Stimulated activated CD8-positive, alpha-beta memory T cell treated with anti-CD3 and anti-CD28 coated beads, Interleukin-4, amount 100 ng/mL, for 1 hour (primary cell): ENCODE measurements around the gene IL2RG.

Source experiments
- DNase-seq, 2 donors: peaks; one replicate each; pipeline ENCODE4 v3.0.0-alpha.2; 2020; ENCODE audit warnings: low read depth in 2 of 2, low spot score in 1 of 2

IL2RG gene

GRCh38 chrX:71109051-71109450 lies 2.3 kb downstream of the IL2RG start:
- DNase-seq = no peak

DNA sequence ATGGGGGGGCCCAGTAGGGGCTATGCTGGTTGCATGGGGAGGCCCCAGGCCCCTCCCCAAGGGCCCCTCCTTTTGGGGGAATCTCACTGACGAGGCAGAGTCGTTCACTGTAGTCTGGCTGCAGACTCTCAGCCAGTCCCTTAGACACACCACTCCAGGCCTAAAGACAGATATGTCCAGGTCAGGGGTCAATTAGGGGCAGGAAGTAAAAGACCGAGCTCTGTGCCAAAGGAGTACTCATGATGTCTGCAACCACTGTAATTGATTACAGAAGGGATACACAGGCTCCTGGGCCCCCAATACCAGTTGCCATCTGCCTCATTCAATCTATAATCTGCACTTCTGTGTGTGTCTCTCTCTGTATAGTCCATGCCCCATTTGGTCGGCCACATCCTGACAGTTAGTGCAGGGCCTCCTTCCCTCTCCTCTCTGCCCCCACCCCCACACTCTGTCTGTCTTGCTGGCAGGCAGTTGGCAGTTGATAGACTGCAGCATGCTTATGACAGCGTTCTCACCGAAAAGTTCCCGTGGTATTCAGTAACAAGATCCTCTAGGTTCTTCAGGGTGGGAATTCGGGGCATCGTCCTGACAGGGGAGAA lies 3.5 kb downstream of the IL2RG start:
- DNase-seq = no peak

GRCh38 chrX:71107245-71107644 lies 4.1 kb downstream of the IL2RG start:
- no peak for DNase-seq

GRCh38 chrX:71106427-71106826 lies 5.0 kb downstream of the IL2RG start, which contains the start of gene CXorf65:
Gene CXorf65, minus strand, starts transcription at chrX:71106740. Its CDS starts 184 bp downstream, at chrX:71106556.
- no peak for DNase-seq

DNA sequence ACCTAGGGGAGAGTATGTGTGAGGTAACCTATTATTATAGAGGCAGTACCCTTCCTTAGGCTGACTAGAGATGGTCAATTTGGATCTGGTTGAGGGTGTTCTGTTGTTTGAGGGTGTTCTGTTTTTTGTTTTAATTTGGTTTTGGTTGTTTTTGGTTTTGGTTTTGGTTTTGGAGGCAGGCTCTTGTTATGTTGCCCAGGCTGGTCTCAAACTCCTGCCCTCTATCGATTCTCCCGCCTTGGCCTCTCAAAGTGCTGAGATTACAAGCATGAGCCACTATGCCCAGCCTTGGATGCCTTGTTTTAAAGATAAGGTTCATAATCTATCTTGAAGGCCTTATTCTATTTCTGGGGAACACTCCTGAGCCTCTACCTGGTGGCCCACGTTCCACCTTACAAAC lies 5.7 kb downstream of the IL2RG start:
- no peak for DNase-seq

GRCh38 chrX:71103110-71103983 lies 8.0 kb downstream of the IL2RG start:
- no peak for DNase-seq

- no peak for DNase-seq
Observed at GRCh38 chrX:71102292-71102691, 9.1 kb downstream of the IL2RG start.

DNA sequence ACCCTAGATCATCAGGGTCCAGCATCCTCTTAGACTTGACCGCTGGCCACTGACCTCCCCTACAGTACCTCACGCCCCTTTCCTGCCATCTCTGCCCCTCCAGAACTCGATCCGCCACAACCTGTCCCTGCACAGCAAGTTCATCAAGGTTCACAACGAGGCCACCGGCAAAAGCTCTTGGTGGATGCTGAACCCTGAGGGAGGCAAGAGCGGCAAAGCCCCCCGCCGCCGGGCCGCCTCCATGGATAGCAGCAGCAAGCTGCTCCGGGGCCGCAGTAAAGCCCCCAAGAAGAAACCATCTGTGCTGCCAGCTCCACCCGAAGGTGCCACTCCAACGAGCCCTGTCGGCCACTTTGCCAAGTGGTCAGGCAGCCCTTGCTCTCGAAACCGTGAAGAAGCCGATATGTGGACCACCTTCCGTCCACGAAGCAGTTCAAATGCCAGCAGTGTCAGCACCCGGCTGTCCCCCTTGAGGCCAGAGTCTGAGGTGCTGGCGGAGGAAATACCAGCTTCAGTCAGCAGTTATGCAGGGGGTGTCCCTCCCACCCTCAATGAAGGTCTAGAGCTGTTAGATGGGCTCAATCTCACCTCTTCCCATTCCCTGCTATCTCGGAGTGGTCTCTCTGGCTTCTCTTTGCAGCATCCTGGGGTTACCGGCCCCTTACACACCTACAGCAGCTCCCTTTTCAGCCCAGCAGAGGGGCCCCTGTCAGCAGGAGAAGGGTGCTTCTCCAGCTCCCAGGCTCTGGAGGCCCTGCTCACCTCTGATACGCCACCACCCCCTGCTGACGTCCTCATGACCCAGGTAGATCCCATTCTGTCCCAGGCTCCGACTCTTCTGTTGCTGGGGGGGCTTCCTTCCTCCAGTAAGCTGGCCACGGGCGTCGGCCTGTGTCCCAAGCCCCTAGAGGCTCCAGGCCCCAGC lies 10.5 kb downstream of the IL2RG start:
- no peak for DNase-seq

DNA sequence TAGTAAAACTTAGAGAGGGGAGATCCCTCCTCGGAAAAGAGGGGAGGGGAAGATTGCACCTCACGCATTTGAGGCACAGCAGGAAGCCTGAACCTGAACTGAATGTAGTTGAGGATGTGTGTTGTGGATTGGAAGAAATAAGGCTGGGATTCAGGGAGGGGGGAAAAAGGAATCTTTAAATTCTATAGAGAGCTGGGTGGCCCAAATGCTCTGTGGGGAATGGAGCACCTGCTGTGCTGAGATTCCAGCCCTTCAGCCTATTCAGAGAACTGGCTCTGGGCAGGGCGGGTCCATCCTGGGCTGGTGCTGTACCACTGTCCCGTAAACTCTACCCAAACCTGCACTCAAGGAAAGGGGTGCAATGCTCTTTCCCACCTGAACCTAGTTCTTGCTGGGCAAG lies 11.6 kb downstream of the IL2RG start:
- no peak for DNase-seq

- no peak for DNase-seq
Observed at GRCh38 chrX:71098951-71099506, 12.3 kb downstream of the IL2RG start.

DNA sequence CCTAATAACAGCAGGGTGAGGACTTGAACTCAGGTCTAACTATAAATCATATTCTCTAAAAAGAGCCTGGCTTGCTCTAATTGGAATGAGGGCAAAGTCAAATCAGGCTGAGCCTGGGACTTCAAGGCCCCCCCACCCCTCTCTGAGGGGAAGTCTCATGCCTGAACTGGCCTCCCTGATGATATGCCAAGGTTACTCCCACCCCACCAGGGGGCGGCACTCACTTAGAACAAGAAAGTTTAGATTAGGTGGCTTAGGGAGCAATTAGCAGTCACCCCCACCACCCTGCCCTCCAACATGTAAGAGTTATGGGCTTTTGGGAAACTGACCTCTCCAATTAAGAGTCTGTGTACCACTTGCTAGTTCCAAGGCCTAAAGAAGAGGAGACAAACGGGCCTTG lies 13.1 kb downstream of the IL2RG start:
- peak; percentile 47 to 62 for DNase-seq

DNA sequence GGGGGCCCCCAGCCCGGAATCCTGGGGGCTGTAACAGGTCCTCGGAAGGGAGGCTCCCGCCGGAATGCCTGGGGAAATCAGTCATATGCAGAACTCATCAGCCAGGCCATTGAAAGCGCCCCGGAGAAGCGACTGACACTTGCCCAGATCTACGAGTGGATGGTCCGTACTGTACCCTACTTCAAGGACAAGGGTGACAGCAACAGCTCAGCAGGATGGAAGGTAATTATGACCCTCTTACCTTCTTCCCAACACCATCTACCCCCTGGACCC lies 14.7 kb downstream of the IL2RG start:
- DNase-seq = no peak

GRCh38 chrX:71095981-71096759 lies 15.2 kb downstream of the IL2RG start:
- no peak for DNase-seq

DNA sequence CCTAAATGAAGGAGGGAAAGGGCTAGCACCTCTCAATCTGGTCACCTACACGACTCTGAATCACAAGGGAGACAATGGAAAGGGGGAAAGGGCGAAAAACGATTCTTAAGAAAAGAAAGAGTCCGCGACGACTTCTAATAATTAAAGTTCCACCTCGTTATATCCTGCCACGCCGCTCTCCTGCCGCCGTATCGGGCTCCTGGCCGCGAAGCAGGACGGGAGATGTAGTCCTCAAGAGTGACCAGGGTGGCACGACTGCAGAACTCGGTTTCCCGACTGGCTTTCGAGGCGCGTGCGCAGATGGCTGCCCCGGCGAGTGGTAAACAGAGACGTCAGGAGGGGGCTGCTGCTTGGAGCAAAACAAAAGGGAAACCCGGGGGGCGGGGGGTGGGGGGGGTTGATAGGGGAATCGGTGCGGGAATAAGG lies 15.8 kb downstream of the IL2RG start, which contains the start of gene FOXO4:
FOXO4 (plus strand) TSS at position 297 of the 426 bp plus-strand sequence. CDS start 678 bp downstream, outside the sequence.
- DNase-seq = peak; percentile 64 to 78

GRCh38 chrX:71095033-71095432 lies 16.3 kb downstream of the IL2RG start:
- no peak for DNase-seq

GRCh38 chrX:71091263-71091662 lies 20.1 kb downstream of the IL2RG start:
- DNase-seq = no peak

- no peak for DNase-seq
Observed at GRCh38 chrX:71085900-71086299, 25.5 kb downstream of the IL2RG start.

DNA sequence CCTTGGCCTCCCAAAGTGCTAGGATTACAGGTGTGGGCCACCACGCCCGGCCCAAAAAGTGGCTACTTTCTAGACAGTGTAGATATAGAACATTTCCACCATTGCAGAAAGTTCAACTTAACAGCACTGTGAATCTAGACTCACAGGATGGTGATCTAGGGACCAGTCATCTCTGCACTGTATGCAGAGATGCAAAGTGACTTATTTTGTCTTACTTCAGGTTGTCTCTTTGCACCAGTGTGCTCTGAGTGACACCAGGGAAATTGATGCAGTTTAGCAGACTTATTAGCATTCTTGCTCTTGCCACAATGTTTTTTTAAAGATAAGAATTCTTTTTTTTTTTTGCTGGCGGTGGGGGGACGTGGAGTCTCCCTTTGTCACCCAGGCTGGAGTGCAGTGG lies 28.6 kb downstream of the IL2RG start:
- no peak for DNase-seq

DNA sequence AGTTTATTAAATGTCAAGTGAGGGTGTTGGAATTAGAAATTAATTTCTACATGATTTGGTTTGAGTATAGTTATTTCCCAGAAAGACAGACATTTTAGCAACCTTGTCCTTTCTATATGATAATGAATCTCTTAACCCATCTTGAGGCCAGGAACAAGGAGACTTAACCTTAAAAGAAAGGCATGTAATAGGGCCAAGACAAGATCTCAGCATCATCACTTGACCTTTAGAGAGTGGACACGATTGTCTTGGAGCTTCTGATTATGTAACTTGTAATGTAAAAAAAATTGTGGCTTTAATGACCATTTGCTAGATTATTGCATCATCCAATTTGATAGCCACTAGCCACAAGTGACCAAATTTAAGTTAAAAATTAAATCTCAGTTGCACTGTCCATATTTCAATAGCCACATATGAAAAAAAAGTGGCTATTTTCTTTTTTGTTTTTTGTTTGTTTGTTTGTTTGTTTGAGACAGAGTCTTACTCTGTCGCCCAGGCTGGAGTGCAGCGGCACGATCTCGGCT lies 29.2 kb downstream of the IL2RG start:
- DNase-seq = no peak
